ENCODE data around the gene CCND1.

Gene CCND1

GRCh38 chr11:69640995-69641581 is at the start of gene CCND1:
Gene CCND1, plus strand, starts transcription at chr11:69641156. Its CDS starts 158 bp downstream, at chr11:69641314.
- peak; percentile 13 for DNase-seq (ENCODE audit: low spot score)

GRCh38 chr11:69592986-69593650 is 47.8 kb upstream of the CCND1 start:
- DNase-seq (ENCODE audit: low spot score) = no peak

- no peak for DNase-seq (ENCODE audit: low spot score)
Observed at GRCh38 chr11:69593851-69594250, 47.1 kb upstream of the CCND1 start.

- no peak for DNase-seq (ENCODE audit: low spot score)
Observed at GRCh38 chr11:69594481-69594880, 46.5 kb upstream of the CCND1 start.

- DNase-seq (ENCODE audit: low spot score) = no peak
Observed at GRCh38 chr11:69595805-69596665, 44.9 kb upstream of the CCND1 start.

- DNase-seq (ENCODE audit: low spot score) = no peak
Observed at GRCh38 chr11:69598147-69598546, 42.8 kb upstream of the CCND1 start.

GRCh38 chr11:69599502-69599901 is 41.5 kb upstream of the CCND1 start:
- DNase-seq (ENCODE audit: low spot score) = no peak

GRCh38 chr11:69600001-69600400 is 41.0 kb upstream of the CCND1 start:
- no peak for DNase-seq (ENCODE audit: low spot score)

GRCh38 chr11:69601011-69601975 is 39.7 kb upstream of the CCND1 start:
- no peak for DNase-seq (ENCODE audit: low spot score)

GRCh38 chr11:69603111-69603836 is 37.7 kb upstream of the CCND1 start:
- DNase-seq (ENCODE audit: low spot score) = no peak

GRCh38 chr11:69604055-69604454 is 36.9 kb upstream of the CCND1 start:
- DNase-seq (ENCODE audit: low spot score) = no peak

GRCh38 chr11:69605737-69606526 is 35.0 kb upstream of the CCND1 start:
- DNase-seq (ENCODE audit: low spot score) = no peak

GRCh38 chr11:69609351-69609750 is 31.6 kb upstream of the CCND1 start:
- DNase-seq (ENCODE audit: low spot score) = no peak

GRCh38 chr11:69611548-69612526 is 29.1 kb upstream of the CCND1 start:
- no peak for DNase-seq (ENCODE audit: low spot score)

- DNase-seq (ENCODE audit: low spot score) = no peak
Observed at GRCh38 chr11:69613594-69613993, 27.4 kb upstream of the CCND1 start.

GRCh38 chr11:69614085-69614484 is 26.9 kb upstream of the CCND1 start:
- DNase-seq (ENCODE audit: low spot score) = no peak

- DNase-seq (ENCODE audit: low spot score) = no peak
Observed at GRCh38 chr11:69615545-69616278, 25.2 kb upstream of the CCND1 start.

GRCh38 chr11:69617220-69617619 is 23.7 kb upstream of the CCND1 start:
- DNase-seq (ENCODE audit: low spot score) = no peak
